ENCODE results near the gene GOLPH3L.

- TF ChIP-seq CTCF (IDR thresholded peaks at IDR 0.05) (no peak), POLR2A (IDR thresholded peaks at IDR 0.05) (no peak)
Observed at GRCh38 chr1:150720703-150721102, 23.7 kb upstream of the GOLPH3L start, which contains the start of gene HORMAD1.

Measured in ovary (tissue), 3 donors.